H7 (cell line): ENCODE data around the gene TSHZ2. TPM values are rescaled to one million over a fixed set of nuclear protein-coding genes. Genes with fewer than 3 reads are reported as not detected.

ENCODE experiments used
- DNase-seq: peaks from one replicate; pipeline ENCODE4 v3.0.0; 2012
- H3K27me3 ChIP-seq: 2 replicates; pipeline ENCODE4 v1.6.0; 2011; ENCODE audit warnings: mild to moderate bottlenecking, low read length; ENCODE audit not compliant: control insufficient read depth, insufficient read depth
- H3K36me3 ChIP-seq: replicated peaks from 2 replicates; pipeline ENCODE4 v1.5.1; 2011; ENCODE audit warnings: low read length; ENCODE audit not compliant: control insufficient read depth, insufficient read depth
- H3K4me3 ChIP-seq: 2 replicates; pipeline ENCODE4 v1.5.1; 2011; ENCODE audit warnings: low read depth, mild to moderate bottlenecking, control low read depth, low read length, moderate library complexity; ENCODE audit not compliant: insufficient read depth
- total RNA-seq: library from RNA; depleted of rRNA; stranded (reverse); fragments of >200 nt; shearing (Covaris generic); gene quantifications from 2 replicates; pipeline ENCODE4 v1.2.3, GENCODE V29; 2014

The TSHZ2 gene
- total RNA-seq, 1 experiment from 2014 or later = 0.31 TPM

DNA sequence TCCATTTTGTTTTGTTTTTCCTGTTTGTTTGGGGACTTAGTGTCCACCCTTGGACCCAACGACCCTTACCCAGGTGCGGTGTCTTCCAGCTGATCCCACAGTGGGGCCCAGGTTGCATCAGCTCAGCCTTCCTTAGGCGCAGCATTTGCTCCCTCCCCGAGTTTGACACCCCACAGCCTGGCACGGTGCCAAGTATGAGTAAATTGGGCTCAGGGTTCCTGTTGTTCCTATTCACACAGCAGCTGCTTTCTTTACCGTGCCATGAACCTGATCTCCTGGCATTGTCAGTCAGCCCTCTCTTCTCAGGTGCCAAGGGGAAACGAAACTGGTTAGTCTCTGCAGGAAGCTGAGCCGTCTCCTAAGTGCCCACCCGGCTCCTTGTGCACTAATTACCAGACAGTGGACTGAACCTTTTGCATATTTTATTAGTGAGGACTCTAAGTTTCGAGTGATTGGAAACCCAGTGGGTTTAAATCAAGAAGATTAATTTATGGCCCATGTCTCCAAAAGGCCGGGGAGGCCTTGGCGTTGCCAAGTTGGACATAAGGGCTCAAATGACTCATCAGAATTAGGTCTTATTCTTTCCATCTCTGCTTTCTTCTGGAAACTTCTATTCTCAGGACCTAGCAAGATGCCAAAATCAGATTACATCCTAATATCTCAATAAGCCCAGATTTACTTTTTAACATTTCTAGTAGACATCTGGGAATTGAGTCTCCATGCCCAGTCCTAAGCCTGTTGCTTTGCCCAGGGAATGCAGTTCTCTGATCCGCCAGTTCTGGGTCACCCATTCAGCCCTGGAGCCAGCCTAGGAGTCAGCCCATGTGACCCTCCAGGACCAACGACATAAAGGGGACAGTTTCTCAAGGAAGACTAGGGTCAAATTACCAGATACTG lies 68.8 kb downstream of the TSHZ2 start:
- DNase-seq = no peak
- Histone ChIP-seq H3K36me3 (no peaks in the 10 kb centered on the region), H3K27me3 (no peaks in the 10 kb centered on the region), H3K4me3 (no peak overlapping the region)

GRCh38 chr20:53042521-53042920 lies 70.4 kb downstream of the TSHZ2 start:
- no peak for DNase-seq
- H3K27me3 ChIP-seq = no peaks in the 10 kb centered on the region
- no peaks in the 10 kb centered on the region for H3K36me3 ChIP-seq

DNA sequence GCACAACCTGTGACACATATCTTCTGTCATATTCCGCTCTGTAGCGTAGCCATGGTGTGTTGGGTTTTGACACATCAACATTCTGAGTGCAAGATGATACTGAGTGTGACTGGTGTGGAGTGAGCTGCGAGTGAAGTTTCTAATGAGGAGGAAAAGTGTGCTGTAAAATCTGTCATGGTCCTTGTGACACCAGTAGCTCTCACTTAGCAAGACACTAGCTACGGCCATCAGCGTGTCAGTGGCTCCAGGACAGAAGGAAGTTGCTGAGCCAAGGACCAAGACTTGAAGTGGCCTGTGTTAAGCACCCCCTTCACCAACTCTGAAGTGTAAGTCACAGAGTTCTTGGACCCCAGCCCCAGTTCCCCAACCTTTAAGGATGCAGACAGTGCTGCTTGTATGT lies 72.1 kb downstream of the TSHZ2 start:
- no peak for DNase-seq
- Histone ChIP-seq H3K4me3 (no peak overlapping the region), H3K36me3 (no peaks in the 10 kb centered on the region), H3K27me3 (no peaks in the 10 kb centered on the region)

More at GRCh38 chr20:53042521-53042920, 70.4 kb downstream of the TSHZ2 start:
- no peak overlapping the region for H3K4me3 ChIP-seq

DNA sequence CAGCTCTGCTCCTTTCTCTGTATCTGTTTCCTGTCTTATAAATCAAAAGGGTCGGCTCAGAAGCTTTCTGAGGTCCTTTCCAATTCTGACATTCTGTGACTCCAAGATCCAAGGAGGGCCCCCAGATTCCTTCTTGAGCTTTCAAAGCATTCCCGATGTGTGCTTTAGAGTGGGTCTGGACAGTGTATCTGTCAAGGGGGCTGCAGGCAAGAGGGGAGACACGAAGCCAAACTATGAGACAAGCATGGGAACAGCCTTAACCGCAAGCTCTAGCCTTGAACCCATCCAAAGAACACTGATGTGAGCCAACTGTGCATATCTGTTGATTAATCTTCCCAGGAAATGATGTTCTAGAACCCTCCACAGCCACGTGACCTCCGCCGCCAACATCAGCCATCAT lies 73.8 kb downstream of the TSHZ2 start:
- Histone ChIP-seq H3K4me3 (no peak overlapping the region), H3K36me3 (no peaks in the 10 kb centered on the region), H3K27me3 (no peaks in the 10 kb centered on the region)
- no peak for DNase-seq

DNA sequence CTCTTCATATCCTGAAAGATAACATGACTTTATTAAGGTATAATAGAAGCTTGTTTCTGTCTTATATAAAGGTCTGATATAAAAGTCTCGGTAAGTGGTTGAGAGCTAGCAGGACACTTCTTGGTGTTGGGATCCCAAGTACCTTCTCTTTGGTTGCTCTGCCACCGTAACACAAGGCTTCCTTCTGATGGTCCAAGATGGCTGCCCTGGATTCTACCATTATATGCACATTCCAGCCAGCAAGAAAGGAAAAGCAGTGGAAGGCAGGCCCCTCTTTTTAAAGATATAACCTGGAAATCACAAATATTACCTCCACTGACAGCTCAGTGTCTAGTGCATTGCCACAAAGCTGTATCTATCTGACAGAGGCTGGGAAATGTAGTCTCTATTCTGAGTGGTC lies 75.0 kb downstream of the TSHZ2 start:
- DNase-seq = no peak
- Histone ChIP-seq H3K36me3 (no peaks in the 10 kb centered on the region), H3K27me3 (no peaks in the 10 kb centered on the region), H3K4me3 (no peak overlapping the region)

- H3K36me3 ChIP-seq = no peaks in the 10 kb centered on the region
- H3K4me3 ChIP-seq = no peak overlapping the region
- DNase-seq = no peak
- no peaks in the 10 kb centered on the region for H3K27me3 ChIP-seq
These were observed 76.2 kb downstream of the TSHZ2 start for GRCh38 chr20:53048387-53048786.

- no peaks in the 10 kb centered on the region for H3K27me3 ChIP-seq
- no peak overlapping the region for H3K4me3 ChIP-seq
- DNase-seq = no peak
- H3K36me3 ChIP-seq = no peaks in the 10 kb centered on the region
These were observed 78.2 kb downstream of the TSHZ2 start for GRCh38 chr20:53050338-53050737.

DNA sequence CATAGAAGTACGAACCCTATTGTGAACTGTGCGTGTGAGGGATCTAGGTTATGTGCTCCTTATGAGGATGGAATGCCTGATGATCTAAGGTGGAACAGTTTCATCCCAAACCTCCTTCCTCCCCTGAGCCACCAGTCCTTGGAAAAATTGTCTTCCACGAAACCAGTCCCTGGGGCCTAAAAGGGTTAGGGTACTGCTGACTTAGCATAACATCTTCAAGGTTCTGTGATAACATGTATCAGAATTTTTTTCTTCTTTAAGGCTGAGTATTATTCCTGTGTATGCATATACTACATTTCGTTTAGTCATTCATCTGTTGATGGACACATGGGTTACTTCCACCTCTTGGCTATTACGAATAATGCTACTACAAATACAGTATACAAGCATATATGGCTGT lies 80.2 kb downstream of the TSHZ2 start:
- no peak for DNase-seq
- Histone ChIP-seq H3K27me3 (no peaks in the 10 kb centered on the region), H3K4me3 (no peak overlapping the region), H3K36me3 (no peaks in the 10 kb centered on the region)

- no peak for DNase-seq
- Histone ChIP-seq H3K36me3 (no peaks in the 10 kb centered on the region), H3K4me3 (no peak overlapping the region), H3K27me3 (no peaks in the 10 kb centered on the region)
These were observed 81.4 kb downstream of the TSHZ2 start for GRCh38 chr20:53053595-53053994.

GRCh38 chr20:53055367-53056067 lies 83.4 kb downstream of the TSHZ2 start:
- Histone ChIP-seq H3K36me3 (no peaks in the 10 kb centered on the region), H3K27me3 (no peaks in the 10 kb centered on the region), H3K4me3 (no peak overlapping the region)
- DNase-seq = no peak

DNA sequence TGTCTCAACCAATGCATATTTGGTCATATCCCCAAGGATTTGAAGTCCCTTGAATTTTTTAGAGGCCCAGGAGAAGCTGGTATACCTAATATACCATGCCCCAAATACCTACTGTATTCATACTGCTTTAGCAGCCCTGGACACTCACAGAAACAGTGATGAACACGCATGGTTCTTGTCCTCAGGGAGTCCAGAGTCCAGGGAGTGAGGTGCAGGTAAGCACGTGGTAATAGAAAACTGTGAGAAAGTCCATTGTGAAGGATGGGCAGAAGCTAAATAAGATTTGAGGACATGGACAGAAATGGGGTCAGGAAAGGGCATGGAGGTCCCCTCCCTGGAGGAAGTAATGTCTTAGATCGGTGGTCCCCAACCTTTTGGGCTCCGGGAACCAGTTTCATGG lies 85.4 kb downstream of the TSHZ2 start:
- Histone ChIP-seq H3K4me3 (no peak overlapping the region), H3K27me3 (no peaks in the 10 kb centered on the region), H3K36me3 (no peaks in the 10 kb centered on the region)
- no peak for DNase-seq

GRCh38 chr20:53059848-53060247 lies 87.7 kb downstream of the TSHZ2 start:
- Histone ChIP-seq H3K4me3 (no peak overlapping the region), H3K27me3 (no peaks in the 10 kb centered on the region)
- DNase-seq = no peak

GRCh38 chr20:53061192-53062108 lies 89.3 kb downstream of the TSHZ2 start:
- Histone ChIP-seq H3K27me3 (no peaks in the 10 kb centered on the region), H3K4me3 (no peak overlapping the region), H3K36me3 (no peaks in the 10 kb centered on the region)
- DNase-seq = no peak

More at GRCh38 chr20:53059848-53060247, 87.7 kb downstream of the TSHZ2 start:
- H3K36me3 ChIP-seq = no peaks in the 10 kb centered on the region

DNA sequence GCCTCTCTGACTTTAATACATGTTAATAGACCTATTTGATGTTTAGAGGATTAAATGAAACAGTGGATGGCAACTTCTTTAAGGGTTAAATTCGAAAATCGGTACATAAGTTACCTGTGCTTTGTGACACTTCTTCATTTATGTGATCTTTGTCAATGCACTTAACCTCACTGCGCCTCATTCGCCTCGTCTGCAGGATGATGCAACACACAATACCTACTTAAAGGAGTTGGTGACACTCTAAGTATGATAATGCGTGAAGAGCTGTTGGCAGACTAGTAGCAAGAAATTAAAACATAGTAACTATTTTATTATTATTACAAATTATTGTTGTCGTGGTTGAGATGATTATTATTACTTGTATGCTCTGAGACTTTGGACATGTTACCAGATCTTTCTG lies 92.8 kb downstream of the TSHZ2 start:
- Histone ChIP-seq H3K27me3 (no peaks in the 10 kb centered on the region), H3K4me3 (no peak overlapping the region), H3K36me3 (no peaks in the 10 kb centered on the region)
- no peak for DNase-seq
